SK-N-MC (cell line): ENCODE data around the gene MARK1.

Source experiments
- EZH2 ChIP-seq: fragments of 200-600 bp; sonication (generic); IDR thresholded peaks from one replicate; pipeline ENCODE4 v1.6.1; 2017; ENCODE audit warnings: antibody characterized with exemption
- POLR2AphosphoS5 ChIP-seq: IDR thresholded peaks from 2 replicates; pipeline ENCODE4 v1.6.1; 2012; ENCODE audit warnings: mild to moderate bottlenecking, low read depth, low read length, borderline replicate concordance

- TF ChIP-seq EZH2: no peak
- no peak for TF ChIP-seq POLR2AphosphoS5
Observed at GRCh38 chr1:220577926-220578325, 50.0 kb downstream of the MARK1 start.
